ENCODE data around the gene DDX27.
A peak's percentile ranks its signal among the peaks of the same experiment; 100 is the strongest.

Gene DDX27

GRCh38 chr20:49248879-49249665 lies 29.9 kb downstream of the DDX27 start:
- no peak for DNase-seq

GRCh38 chr20:49252556-49253350 lies 33.5 kb downstream of the DDX27 start:
- DNase-seq: no peak

- DNase-seq: no peak
Measured at GRCh38 chr20:49256261-49256660, 37.0 kb downstream of the DDX27 start.

- no peak for DNase-seq
Measured at GRCh38 chr20:49259284-49259683, 40.1 kb downstream of the DDX27 start.

- DNase-seq: no peak
Measured at GRCh38 chr20:49259799-49260198, 40.6 kb downstream of the DDX27 start.

- DNase-seq: no peak
Measured at GRCh38 chr20:49260218-49260617, 41.0 kb downstream of the DDX27 start.

DNA sequence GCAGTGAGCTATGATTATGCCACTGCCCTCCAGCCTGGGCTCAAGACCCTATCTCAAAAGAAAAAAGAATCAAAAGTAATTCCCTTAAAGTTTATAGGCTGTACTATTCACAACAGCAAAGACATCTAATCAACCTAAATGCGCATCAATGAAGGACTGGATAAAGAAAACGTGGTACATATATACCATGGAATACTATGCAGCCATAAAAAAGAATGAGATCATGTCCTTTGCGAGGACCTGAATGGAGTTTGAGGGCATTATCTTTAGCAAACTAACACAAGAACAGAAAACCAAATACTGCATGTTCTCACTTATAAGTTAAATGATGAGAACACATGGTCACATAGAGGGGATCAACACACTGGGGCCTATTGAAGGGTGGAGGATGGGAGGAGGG lies 42.0 kb downstream of the DDX27 start:
- DNase-seq: no peak

DNA sequence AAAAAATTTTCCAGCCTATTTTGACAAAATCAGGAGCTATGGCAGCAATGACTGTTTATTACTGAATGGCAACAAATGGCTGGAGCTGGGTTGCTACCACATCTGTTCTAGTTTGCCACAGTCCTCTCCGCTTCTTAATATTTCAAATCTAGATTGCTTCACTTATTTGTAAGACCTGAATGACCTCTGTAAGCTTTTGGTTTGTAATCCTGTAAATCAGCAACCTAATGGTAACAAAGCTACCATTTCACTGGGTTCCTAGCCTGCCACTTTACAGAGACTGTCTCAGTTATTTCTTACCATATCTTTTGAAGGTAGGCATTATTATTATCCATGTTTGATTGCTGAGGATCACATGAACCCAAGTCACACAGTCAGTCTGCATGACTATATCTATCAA lies 43.2 kb downstream of the DDX27 start:
- no peak for DNase-seq

DNA sequence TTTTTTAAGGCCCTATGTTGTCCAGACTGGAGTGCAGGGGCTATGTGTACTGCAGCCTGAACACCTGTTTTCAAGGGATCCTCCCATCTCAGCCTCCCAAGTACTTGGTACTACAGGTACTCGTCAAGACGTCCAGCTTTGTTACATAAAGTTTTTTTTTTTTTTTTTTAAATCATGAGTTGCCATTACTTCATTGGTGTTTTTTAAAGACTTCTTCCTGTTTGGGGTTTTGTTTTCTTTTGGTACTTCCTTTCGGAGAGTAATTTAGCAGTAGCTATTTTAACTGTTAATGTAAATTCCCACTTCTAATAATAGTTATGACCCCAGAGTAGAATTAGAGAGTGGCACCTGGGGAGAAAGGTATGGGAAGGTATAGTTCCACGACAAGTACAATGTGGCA lies 48.1 kb downstream of the DDX27 start:
- no peak for DNase-seq

DNA sequence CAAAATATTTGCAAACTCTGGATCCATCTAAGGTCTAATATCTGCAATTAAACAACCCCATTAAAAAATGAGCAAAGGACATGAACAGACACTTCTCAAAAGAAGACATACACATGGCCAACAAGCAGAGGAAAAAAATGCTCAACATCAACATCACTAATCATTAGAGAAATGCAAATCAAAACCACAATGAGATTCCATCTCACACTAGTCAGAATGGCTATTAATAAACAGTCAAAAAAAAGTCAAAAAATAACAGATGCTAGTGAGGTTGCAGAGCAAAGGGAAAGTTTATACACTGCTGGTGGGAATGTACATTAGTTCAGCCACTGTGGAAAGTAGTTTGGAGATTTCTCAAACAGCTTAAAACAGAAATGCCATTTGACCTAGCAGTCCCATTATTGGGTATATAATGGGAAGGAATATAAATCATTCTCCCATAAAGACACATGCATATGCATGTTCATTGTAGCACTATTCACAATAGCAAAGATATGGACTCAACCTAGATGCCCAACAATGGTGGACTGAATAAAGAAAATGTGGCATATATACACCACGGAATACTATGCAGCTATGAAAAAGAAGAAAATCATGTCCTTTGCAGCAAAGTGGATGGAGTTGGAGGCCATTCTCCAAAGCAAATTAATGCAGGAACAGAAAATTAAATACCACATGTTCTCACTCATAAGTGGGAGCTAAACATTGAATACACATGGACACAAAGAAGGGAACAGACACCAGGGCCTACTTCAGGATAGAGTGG lies 49.6 kb downstream of the DDX27 start:
- DNase-seq: no peak

DNA sequence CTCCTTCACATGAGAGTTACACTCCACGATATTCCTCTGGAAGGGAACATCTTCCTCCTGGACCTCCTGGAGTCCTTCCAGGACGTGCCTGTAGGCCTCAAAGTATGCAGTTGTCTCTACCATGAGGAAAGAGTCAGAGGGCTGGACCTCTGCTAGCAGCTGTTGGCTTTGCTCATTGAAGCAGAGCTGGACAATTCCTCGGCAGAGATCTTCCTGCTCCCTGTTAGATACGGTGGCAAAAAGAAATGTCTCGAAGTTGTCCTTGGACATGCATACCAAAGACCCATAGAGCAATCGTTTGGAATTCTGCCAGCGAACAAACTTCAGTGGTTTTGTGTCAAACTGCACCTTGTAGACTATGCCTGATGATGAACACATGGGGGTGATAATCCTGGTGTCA lies 51.0 kb downstream of the DDX27 start:
- DNase-seq: no peak

- DNase-seq: no peak
Measured at GRCh38 chr20:49270736-49271135, 51.5 kb downstream of the DDX27 start.

GRCh38 chr20:49272654-49273053 lies 53.4 kb downstream of the DDX27 start:
- DNase-seq: no peak

- no peak for DNase-seq
Measured at GRCh38 chr20:49273696-49274277, 54.6 kb downstream of the DDX27 start.

DNA sequence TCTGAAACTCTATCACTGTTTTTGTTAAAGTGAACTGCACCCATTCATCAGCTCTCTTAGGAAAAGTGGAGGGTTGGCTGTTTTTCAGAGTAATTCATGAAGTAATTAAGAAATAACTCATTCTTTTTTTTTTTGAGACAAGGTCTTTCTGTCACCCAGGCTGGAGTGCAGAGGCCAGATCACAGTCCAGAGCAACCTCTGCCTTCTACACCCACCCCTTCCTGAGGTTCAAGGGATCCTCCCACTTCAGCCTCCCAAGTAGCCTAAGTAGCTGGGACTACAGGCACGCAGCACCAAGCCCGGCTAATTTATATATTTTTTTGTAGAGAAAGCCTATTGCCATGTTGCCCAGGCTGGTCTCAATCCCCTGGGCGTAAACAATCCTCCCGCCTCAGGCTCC lies 56.0 kb downstream of the DDX27 start:
- no peak for DNase-seq

DNA sequence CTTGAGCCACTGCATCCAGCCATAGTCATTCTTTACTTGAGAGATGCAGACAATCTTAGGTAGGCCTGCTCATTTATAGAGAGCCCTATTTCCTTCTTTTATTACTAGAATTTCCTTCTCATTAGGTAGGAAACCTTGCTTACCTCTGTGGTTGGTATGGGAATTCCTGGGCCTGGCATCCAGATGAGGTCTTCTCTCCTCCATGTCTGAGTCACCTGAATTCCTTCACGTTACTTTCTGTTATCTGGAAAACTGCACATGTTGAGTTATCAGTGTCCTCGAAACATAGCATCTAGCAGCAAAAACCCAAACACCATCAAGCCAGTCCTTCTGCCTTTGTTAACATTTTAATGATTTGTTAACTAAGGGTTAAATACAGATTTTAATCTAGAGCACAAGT lies 56.4 kb downstream of the DDX27 start:
- DNase-seq: no peak

DNA sequence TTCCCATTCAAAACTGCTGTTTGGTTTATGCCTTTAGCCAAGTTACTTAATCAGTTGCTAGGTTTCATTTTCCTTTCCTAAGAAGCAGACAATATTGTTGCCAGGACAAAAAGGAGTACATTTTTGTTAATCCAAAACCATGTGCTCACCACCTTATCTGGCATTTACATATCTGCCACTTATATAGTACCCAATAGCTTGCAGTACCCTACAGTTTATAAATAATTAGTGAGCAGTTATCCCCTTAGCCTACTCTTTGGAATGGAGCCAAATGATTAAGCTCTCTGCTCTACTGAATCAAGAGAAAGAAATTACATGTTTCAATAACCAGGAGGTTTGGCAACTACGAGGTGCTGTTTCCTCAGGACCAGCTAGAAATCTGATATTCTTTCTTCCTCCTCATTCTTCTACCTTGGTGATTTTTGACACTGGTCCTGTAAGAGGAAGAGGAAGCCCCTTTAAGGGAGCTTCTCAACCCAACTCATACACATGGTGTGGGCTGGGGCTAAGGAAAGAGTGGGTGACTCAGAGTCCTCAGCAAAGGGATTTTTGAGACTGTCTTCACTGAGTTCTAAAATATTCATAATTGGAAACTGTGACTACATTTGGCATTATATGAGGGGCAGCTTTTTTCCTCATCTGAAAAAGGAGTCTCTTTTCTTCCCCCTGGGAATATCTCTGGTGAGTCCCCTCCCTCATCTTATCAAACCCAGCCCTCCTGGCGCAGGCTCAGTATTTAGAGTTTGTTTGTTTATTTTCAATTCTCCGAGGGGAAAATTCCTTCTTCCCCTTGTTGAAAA lies 57.1 kb downstream of the DDX27 start:
- peak; percentile 45 for DNase-seq

- peak; percentile 19 for DNase-seq
Measured at GRCh38 chr20:49276961-49277785, 58.0 kb downstream of the DDX27 start.

GRCh38 chr20:49277786-49278035 lies 58.5 kb downstream of the DDX27 start:
- DNase-seq: no peak

DNA sequence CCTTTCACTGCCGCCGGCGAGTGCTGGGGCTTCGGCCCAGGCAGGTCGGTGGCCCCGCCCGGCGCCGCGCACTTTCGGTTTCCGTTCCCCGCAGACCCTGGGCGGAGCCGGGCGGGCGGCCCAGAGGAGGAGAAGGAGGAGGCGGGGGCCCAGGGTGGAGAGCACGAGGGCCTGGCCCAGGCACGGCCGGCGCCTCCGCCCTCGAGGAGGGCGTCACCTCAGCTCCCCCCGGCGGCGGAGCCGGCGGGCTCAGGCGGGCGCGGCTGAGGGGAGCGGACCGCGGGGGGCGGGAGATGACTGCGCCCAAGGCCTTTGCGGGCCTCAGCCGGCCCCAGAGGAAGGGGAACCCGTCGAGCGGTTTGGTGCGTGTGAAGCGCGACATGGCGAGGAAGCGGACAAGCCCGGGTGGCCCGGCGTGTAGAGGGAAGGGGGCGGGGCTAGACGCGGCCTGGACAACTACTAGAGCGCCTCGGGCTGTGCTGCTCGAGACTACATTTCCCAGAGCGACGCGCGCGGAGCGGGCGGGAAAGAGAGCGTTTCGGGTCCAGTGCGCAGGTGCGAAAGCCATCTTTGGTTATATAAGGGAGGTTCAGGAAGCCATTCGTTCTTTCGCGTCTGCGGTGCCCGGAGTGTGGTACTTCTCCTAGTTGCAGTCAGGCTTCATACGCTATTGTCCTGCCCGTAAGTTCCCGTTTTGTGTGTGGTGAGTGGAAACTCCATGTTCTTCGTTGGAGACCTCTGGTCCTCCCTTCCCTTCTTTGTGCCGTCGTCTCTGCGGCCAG lies 59.0 kb downstream of the DDX27 start, which contains the start of gene ZNFX1:
TSS of gene ZNFX1 (minus strand) at position 22 of the 782 bp plus-strand sequence. CDS start 2,218 bp downstream, outside the sequence.
- peak; percentile 98 for DNase-seq
